Keratinocyte (primary cell): ENCODE measurements around the gene MCUR1.

ENCODE experiments used
- EZH2 ChIP-seq: IDR thresholded peaks from one replicate; pipeline ENCODE4 v1.6.1; 2012; ENCODE audit warnings: inconsistent platforms, mild to moderate bottlenecking, low read length, moderate library complexity
- TF ChIP-seq, protein P1 (sequence below), 3 experiments: IDR thresholded peaks in 1 of 3; conservative IDR thresholded peaks in 1 of 3; optimal IDR thresholded peaks in 1 of 3; 2 replicates in 2 of 3; 3 replicates in 1 of 3; pipeline versions ENCODE3 to v1.5.1; 2011; ENCODE audit warnings: low read length in 3 of 3, mild to moderate bottlenecking in 3 of 3, moderate library complexity in 2 of 3, control low read depth in 1 of 3, inconsistent platforms in 1 of 3; ENCODE audit not compliant: insufficient read depth in 2 of 3; ENCODE audit errors: extremely low read depth in 1 of 3

DNA sequence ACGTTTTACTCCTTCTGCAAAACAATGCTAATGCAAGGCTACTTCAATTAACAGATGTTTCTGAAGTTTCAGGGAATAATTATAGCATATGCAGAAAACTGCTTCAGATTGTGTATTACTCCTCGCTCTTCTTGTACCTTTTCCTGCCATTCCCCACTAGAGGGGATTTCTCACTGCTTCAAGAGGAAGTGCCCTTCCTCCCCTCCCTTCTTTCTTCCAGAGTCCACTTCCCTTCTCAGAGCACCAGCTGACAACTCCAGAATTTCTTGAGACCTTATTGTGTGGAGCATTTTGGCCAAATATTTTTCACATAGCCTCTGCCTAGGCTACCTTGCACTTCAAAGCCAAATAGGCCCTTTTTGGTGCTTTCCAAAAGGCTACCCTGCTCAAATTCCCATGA is 12.7 kb upstream of the MCUR1 start:
- TF ChIP-seq, protein P1, sequence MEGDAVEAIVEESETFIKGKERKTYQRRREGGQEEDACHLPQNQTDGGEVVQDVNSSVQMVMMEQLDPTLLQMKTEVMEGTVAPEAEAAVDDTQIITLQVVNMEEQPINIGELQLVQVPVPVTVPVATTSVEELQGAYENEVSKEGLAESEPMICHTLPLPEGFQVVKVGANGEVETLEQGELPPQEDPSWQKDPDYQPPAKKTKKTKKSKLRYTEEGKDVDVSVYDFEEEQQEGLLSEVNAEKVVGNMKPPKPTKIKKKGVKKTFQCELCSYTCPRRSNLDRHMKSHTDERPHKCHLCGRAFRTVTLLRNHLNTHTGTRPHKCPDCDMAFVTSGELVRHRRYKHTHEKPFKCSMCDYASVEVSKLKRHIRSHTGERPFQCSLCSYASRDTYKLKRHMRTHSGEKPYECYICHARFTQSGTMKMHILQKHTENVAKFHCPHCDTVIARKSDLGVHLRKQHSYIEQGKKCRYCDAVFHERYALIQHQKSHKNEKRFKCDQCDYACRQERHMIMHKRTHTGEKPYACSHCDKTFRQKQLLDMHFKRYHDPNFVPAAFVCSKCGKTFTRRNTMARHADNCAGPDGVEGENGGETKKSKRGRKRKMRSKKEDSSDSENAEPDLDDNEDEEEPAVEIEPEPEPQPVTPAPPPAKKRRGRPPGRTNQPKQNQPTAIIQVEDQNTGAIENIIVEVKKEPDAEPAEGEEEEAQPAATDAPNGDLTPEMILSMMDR (optimal IDR thresholded peaks at IDR 0.05 in 1 of 3, IDR thresholded peaks at IDR 0.05 in 1 of 3, conservative IDR thresholded peaks at IDR 0.05 in 1 of 3; ENCODE audit: extremely low read depth in 1 of 3, insufficient read depth in 2 of 3, low read length in 3 of 3), result no peak
- TF ChIP-seq EZH2, result no peak
